ENCODE measurements around the gene PEX12.
"Not testable (repeated sequence)": the region's sequence is repeated elsewhere in the genome, so short reads cannot be mapped to it uniquely, and the experiment has no call there.

Gene PEX12

GRCh38 chr17:35577830-35578196 is 558 bp downstream of the PEX12 start:
- no peak for DNase-seq (ENCODE audit: low read depth)

- no peak for DNase-seq (ENCODE audit: low read depth)
These were observed 2.6 kb downstream of the PEX12 start for GRCh38 chr17:35575759-35576158.

GRCh38 chr17:35569405-35569804 is 9.0 kb downstream of the PEX12 start:
- DNase-seq (ENCODE audit: low read depth), result no peak

- peak; percentile 31 for DNase-seq (ENCODE audit: low read depth)
These were observed 9.8 kb downstream of the PEX12 start for GRCh38 chr17:35568561-35568960.

GRCh38 chr17:35566968-35567367 is 11.4 kb downstream of the PEX12 start:
- no peak for DNase-seq (ENCODE audit: low read depth)

GRCh38 chr17:35563181-35563580 is 15.2 kb downstream of the PEX12 start:
- DNase-seq (ENCODE audit: low read depth), result not testable (repeated sequence)

- no peak for DNase-seq (ENCODE audit: low read depth)
These were observed 17.7 kb downstream of the PEX12 start, which contains the start of gene SLFN14 for GRCh38 chr17:35560703-35561102. SLFN14 (minus strand) TSS chr17:35560819; CDS start chr17:35558062, 2,757 bp downstream.

- no peak for DNase-seq (ENCODE audit: low read depth)
These were observed 18.7 kb downstream of the PEX12 start for GRCh38 chr17:35559495-35560210.

GRCh38 chr17:35557353-35557752 is 21.0 kb downstream of the PEX12 start:
- DNase-seq (ENCODE audit: low read depth), result no peak

GRCh38 chr17:35555691-35556090 is 22.7 kb downstream of the PEX12 start:
- no peak for DNase-seq (ENCODE audit: low read depth)

- no peak for DNase-seq (ENCODE audit: low read depth)
These were observed 23.7 kb downstream of the PEX12 start for GRCh38 chr17:35554668-35555067.

GRCh38 chr17:35553310-35553709 is 25.1 kb downstream of the PEX12 start:
- DNase-seq (ENCODE audit: low read depth), result no peak

- no peak for DNase-seq (ENCODE audit: low read depth)
These were observed 29.4 kb downstream of the PEX12 start for GRCh38 chr17:35548978-35549377.

GRCh38 chr17:35548208-35548810 is 30.1 kb downstream of the PEX12 start:
- no peak for DNase-seq (ENCODE audit: low read depth)

- DNase-seq (ENCODE audit: low read depth), result no peak
These were observed 31.9 kb downstream of the PEX12 start for GRCh38 chr17:35546487-35546886.

- DNase-seq (ENCODE audit: low read depth), result no peak
These were observed 33.2 kb downstream of the PEX12 start for GRCh38 chr17:35545150-35545549.

GRCh38 chr17:35543856-35544255 is 34.5 kb downstream of the PEX12 start:
- DNase-seq (ENCODE audit: low read depth), result no peak

- DNase-seq (ENCODE audit: low read depth), result no peak
These were observed 35.4 kb downstream of the PEX12 start for GRCh38 chr17:35542990-35543389.

GRCh38 chr17:35541434-35541833 is 36.9 kb downstream of the PEX12 start:
- DNase-seq (ENCODE audit: low read depth), result no peak

- no peak for DNase-seq (ENCODE audit: low read depth)
These were observed 37.6 kb downstream of the PEX12 start for GRCh38 chr17:35540589-35541404.

GRCh38 chr17:35539659-35540026 is 38.7 kb downstream of the PEX12 start:
- DNase-seq (ENCODE audit: low read depth), result no peak

GRCh38 chr17:35537601-35538141 is 40.7 kb downstream of the PEX12 start, which contains the start of gene SLFN12L:
SLFN12L (minus strand) TSS chr17:35537678; CDS start chr17:35522364, 15,314 bp downstream.
- no peak for DNase-seq (ENCODE audit: low read depth)
